ENCODE results near the gene AMPH.

Gene AMPH

DNA sequence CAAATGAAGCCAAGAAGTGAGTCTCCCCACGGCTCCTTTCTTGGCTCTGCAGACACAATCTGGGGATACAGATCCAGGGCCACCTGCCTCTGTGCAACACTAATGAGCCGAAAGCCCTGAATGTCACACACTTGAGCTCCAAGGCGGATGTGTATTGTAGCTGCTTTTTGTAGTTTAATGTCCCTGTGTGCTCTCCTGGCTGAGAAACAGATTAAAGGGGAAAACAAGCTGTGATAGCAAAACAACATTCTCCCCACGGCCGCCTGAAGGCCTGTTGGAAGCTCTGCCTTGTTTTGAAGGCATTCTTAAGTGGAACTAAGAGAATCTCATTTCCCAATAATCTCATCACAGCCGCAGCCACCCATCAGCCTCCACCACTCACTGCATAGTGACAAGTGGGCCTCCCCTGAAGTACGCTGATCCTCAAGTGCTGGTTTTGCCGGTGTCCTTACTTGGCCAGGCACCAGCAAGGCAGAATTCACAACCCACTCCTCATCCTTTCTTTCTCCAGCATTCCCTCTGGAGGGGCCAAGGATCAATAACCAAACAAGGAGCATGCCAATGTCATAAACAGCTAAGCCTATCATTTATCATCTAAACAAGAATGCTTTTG is 44.4 kb upstream of the AMPH start:
- H3K27ac ChIP-seq (replicated peaks): no peak overlapping the region
- H3K27me3 ChIP-seq (ENCODE audit: insufficient read depth, poor library complexity, severe bottlenecking): peaks cover 2% of the 10 kb centered on the region
- no peak for TF ChIP-seq GABPA (IDR thresholded peaks at IDR 0.05; ENCODE audit: low read depth)
- TF ChIP-seq, protein P1, sequence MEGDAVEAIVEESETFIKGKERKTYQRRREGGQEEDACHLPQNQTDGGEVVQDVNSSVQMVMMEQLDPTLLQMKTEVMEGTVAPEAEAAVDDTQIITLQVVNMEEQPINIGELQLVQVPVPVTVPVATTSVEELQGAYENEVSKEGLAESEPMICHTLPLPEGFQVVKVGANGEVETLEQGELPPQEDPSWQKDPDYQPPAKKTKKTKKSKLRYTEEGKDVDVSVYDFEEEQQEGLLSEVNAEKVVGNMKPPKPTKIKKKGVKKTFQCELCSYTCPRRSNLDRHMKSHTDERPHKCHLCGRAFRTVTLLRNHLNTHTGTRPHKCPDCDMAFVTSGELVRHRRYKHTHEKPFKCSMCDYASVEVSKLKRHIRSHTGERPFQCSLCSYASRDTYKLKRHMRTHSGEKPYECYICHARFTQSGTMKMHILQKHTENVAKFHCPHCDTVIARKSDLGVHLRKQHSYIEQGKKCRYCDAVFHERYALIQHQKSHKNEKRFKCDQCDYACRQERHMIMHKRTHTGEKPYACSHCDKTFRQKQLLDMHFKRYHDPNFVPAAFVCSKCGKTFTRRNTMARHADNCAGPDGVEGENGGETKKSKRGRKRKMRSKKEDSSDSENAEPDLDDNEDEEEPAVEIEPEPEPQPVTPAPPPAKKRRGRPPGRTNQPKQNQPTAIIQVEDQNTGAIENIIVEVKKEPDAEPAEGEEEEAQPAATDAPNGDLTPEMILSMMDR (IDR thresholded peaks at IDR 0.05; ENCODE audit: insufficient read depth, low read length): no peak
- no peak for TF ChIP-seq POLR2AphosphoS5 (IDR thresholded peaks at IDR 0.05; ENCODE audit: low read depth)
- no peak for TF ChIP-seq SPI1 (IDR thresholded peaks at IDR 0.05; ENCODE audit: borderline replicate concordance, low read depth)
- TF ChIP-seq, protein P2, sequence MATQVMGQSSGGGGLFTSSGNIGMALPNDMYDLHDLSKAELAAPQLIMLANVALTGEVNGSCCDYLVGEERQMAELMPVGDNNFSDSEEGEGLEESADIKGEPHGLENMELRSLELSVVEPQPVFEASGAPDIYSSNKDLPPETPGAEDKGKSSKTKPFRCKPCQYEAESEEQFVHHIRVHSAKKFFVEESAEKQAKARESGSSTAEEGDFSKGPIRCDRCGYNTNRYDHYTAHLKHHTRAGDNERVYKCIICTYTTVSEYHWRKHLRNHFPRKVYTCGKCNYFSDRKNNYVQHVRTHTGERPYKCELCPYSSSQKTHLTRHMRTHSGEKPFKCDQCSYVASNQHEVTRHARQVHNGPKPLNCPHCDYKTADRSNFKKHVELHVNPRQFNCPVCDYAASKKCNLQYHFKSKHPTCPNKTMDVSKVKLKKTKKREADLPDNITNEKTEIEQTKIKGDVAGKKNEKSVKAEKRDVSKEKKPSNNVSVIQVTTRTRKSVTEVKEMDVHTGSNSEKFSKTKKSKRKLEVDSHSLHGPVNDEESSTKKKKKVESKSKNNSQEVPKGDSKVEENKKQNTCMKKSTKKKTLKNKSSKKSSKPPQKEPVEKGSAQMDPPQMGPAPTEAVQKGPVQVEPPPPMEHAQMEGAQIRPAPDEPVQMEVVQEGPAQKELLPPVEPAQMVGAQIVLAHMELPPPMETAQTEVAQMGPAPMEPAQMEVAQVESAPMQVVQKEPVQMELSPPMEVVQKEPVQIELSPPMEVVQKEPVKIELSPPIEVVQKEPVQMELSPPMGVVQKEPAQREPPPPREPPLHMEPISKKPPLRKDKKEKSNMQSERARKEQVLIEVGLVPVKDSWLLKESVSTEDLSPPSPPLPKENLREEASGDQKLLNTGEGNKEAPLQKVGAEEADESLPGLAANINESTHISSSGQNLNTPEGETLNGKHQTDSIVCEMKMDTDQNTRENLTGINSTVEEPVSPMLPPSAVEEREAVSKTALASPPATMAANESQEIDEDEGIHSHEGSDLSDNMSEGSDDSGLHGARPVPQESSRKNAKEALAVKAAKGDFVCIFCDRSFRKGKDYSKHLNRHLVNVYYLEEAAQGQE (IDR thresholded peaks at IDR 0.05; ENCODE audit: insufficient replicate concordance, low read depth): no peak
- no peak for DNase-seq (ENCODE audit: low read depth in 1 of 2, low spot score in 1 of 2)
- no peak overlapping the region for H3K4me3 ChIP-seq (replicated peaks; ENCODE audit: insufficient read depth, low read length)

DNA sequence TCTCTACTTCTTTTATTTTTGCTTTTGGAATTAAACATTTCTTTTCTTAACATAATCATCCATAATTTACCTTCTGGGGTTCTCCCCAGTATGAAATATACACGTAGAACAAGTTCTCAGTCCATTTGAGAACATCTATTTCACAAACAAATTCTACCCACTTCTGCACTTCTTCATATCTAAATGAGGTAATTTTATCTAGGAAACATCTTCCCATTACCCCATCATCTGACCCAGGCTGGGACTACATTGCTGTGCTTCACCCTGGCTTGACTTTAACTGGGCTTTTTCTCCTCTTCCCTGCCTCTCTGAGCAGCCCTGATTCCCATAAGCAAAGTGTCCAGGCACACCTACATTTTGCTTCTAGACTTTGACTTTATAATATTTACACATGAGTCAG is 43.3 kb upstream of the AMPH start:
- peaks cover 2% of the 10 kb centered on the region for H3K27me3 ChIP-seq (ENCODE audit: insufficient read depth, poor library complexity, severe bottlenecking)
- H3K27ac ChIP-seq (replicated peaks): no peak overlapping the region
- DNase-seq (ENCODE audit: low read depth in 1 of 2, low spot score in 1 of 2): no peak
- TF ChIP-seq, protein P2 (IDR thresholded peaks at IDR 0.05; ENCODE audit: insufficient replicate concordance, low read depth): no peak
- TF ChIP-seq, protein P1 (IDR thresholded peaks at IDR 0.05; ENCODE audit: insufficient read depth, low read length): no peak
- TF ChIP-seq SPI1 (IDR thresholded peaks at IDR 0.05; ENCODE audit: borderline replicate concordance, low read depth) (no peak), POLR2AphosphoS5 (IDR thresholded peaks at IDR 0.05; ENCODE audit: low read depth) (no peak), GABPA (IDR thresholded peaks at IDR 0.05; ENCODE audit: low read depth) (no peak)
- no peak overlapping the region for H3K4me3 ChIP-seq (replicated peaks; ENCODE audit: insufficient read depth, low read length)

DNA sequence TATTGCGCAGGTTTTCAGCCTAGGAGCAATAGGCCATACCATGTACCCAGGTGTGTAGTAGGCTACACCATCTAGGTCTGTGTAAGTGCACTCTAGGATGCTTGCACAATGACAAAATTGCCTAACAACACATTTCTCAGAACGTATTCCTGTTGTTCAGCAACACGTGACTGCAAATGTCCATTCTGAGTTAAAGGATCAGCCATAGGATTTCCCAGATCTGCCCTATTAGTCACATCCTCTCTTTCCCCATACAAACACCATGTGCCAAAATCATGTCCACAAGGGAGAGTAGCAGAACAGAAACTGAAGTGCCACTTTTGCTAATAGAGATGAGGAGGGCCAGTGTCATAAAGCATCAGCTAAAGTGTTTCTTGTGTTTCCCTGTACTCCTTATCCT is 42.6 kb upstream of the AMPH start:
- DNase-seq (ENCODE audit: low read depth in 1 of 2, low spot score in 1 of 2): peak; percentile 24 to 50
- H3K27me3 ChIP-seq (ENCODE audit: insufficient read depth, poor library complexity, severe bottlenecking): peaks cover 7% of the 10 kb centered on the region
- no peak overlapping the region for H3K27ac ChIP-seq (replicated peaks)
- H3K4me3 ChIP-seq (replicated peaks; ENCODE audit: insufficient read depth, low read length): no peak overlapping the region
- TF ChIP-seq, protein P2 (IDR thresholded peaks at IDR 0.05; ENCODE audit: insufficient replicate concordance, low read depth): no peak
- no peak for TF ChIP-seq POLR2AphosphoS5 (IDR thresholded peaks at IDR 0.05; ENCODE audit: low read depth)
- no peak for TF ChIP-seq SPI1 (IDR thresholded peaks at IDR 0.05; ENCODE audit: borderline replicate concordance, low read depth)
- TF ChIP-seq GABPA (IDR thresholded peaks at IDR 0.05; ENCODE audit: low read depth): no peak

All from HL-60 (cell line).